Measurements from ENCODE around the gene ADAMTS2.

ADAMTS2 gene

DNA sequence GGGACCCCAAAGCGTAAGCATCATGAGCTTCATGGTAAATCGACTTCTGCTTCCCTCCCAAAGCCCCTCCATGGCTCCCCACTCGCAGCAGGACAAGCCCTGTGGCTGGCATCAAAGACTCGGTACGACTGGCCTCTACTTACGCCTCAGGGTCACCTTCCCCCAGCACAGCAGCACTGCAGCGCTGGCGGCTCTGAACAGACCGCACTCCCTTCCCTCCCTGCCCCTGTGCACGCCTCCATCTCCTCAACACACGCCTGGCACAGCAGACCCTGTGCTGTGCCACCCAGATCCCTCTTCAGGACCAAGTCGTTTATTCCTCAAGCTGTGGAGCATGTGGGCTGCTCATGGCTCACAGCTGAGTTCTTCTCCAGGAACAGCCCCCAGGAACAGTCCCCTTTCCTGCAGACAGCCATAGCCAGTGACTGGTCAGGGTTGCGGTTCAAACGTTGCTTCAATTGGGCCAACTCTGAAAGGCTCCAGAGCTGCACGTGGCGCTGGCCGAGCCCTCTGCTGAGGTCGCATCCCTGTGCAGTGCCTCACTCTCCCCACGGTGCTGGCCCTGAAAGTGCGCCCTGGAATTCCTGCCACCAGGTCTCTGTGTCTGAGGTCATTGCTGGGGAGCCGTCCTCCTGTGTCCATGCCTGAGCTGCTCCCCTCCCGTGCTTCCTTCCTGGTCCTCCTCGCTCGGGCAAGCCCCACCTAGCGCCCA is 197.1 kb downstream of the ADAMTS2 start:
- CTCF ChIA-PET, result no interaction called here
- H3K27me3 ChIP-seq (replicated peaks in 2 of 5; ENCODE audit: control insufficient read depth in 4 of 5, insufficient read depth in 5 of 5, low read length in 4 of 5), result no peaks in the 10 kb centered on the region
- H3K27ac ChIP-seq (ENCODE audit: insufficient read depth in 1 of 2, low read depth in 1 of 2, low read length in 2 of 2, poor library complexity in 1 of 2, severe bottlenecking in 2 of 2), result no peak overlapping the region
- H3K4me3 ChIP-seq (ENCODE audit: control insufficient read depth in 1 of 7, extremely low read depth in 1 of 7, insufficient read depth in 4 of 7, low read depth in 2 of 7, low read length in 6 of 7), result no peak overlapping the region
- H3K4me1 ChIP-seq (ENCODE audit: control extremely low read depth in 1 of 4, control insufficient read depth in 4 of 4, insufficient read depth in 4 of 4, low read length in 3 of 4), result peaks cover 0 to 1% (median 0%) of the 10 kb centered on the region in 4 experiments
- no peaks in the 10 kb centered on the region for H3K36me3 ChIP-seq (ENCODE audit: control insufficient read depth in 4 of 4, insufficient read depth in 4 of 4, low read length in 3 of 4)
- peaks cover 0 to 3% (median 0%) of the 10 kb centered on the region in 5 experiments for H3K9me3 ChIP-seq (ENCODE audit: control extremely low read depth in 1 of 5, control insufficient read depth in 4 of 5, insufficient read depth in 2 of 5, low read depth in 1 of 5, low read length in 4 of 5)
- 96% methylated on average over 20 of the region's 25 CpGs for WGBS (ENCODE audit: insufficient coverage)
- no peak for DNase-seq
- POLR2A ChIA-PET, result interaction anchor here (0.6 kb wide), 1 partner anchor 51 kb away, joined by 3 read pairs; no protein-coding TSS in a partner anchor

DNA sequence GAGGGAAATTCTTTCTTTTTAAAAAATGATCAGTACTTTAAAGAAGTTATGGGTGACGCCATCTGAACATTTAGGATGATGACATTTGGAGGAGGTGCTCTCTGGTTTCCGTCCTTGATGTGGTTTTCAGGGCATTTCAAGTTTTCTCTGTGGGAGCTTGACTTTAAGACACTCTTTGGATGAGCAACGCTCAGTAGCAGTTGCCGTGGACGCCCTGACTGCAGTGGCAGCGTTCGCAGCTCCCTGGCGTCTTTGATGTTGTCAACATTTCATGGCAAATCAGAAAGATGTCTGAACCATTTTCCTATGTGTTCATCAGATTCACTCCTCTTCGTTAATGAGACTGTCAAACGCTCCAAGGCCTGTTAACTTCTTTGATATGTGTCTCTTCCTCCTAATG is 199.0 kb downstream of the ADAMTS2 start:
- ChIA-PET CTCF (no interaction called here), POLR2A (no interaction called here)
- H3K9me3 ChIP-seq (ENCODE audit: control extremely low read depth in 1 of 5, control insufficient read depth in 4 of 5, insufficient read depth in 2 of 5, low read depth in 1 of 5, low read length in 4 of 5), result peaks cover 0 to 3% (median 0%) of the 10 kb centered on the region in 5 experiments
- no peaks in the 10 kb centered on the region for H3K36me3 ChIP-seq (ENCODE audit: control insufficient read depth in 4 of 4, insufficient read depth in 4 of 4, low read length in 3 of 4)
- H3K4me1 ChIP-seq (ENCODE audit: control extremely low read depth in 1 of 4, control insufficient read depth in 4 of 4, insufficient read depth in 4 of 4, low read length in 3 of 4), result peaks cover 0 to 11% (median 3%) of the 10 kb centered on the region in 4 experiments
- no peak overlapping the region for H3K27ac ChIP-seq (ENCODE audit: insufficient read depth in 1 of 2, low read depth in 1 of 2, low read length in 2 of 2, poor library complexity in 1 of 2, severe bottlenecking in 2 of 2)
- no peak overlapping the region for H3K4me3 ChIP-seq (ENCODE audit: control insufficient read depth in 1 of 7, extremely low read depth in 1 of 7, insufficient read depth in 4 of 7, low read depth in 2 of 7, low read length in 6 of 7)
- WGBS (ENCODE audit: insufficient coverage), result 95% methylated on average over 8 of the region's 10 CpGs
- no peaks in the 10 kb centered on the region for H3K27me3 ChIP-seq (replicated peaks in 2 of 5; ENCODE audit: control insufficient read depth in 4 of 5, insufficient read depth in 5 of 5, low read length in 4 of 5)
- DNase-seq, result no peak

DNA sequence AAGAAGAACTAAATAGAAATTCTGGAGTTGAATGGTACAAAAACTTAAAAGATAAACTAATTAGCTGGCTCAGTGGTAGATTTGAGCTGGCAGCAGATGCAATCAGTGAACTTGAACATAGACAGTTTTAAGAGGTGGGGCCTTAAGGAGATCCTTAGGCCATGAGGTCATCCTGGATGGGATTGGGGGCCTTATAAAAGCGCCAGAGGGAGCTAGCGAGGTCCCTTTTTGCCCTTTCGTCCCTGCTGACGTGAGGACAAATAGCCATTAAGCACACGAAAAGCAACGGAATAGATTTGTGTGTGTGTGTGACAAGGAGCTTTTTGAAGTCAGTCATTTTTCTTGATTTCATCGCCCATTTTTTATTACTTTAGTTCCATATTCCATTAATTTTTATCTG is 201.8 kb downstream of the ADAMTS2 start:
- POLR2A ChIA-PET, result interaction anchor here (0.7 kb wide), 1 partner anchor 592 kb away, joined by 3 read pairs; no protein-coding TSS in a partner anchor

DNA sequence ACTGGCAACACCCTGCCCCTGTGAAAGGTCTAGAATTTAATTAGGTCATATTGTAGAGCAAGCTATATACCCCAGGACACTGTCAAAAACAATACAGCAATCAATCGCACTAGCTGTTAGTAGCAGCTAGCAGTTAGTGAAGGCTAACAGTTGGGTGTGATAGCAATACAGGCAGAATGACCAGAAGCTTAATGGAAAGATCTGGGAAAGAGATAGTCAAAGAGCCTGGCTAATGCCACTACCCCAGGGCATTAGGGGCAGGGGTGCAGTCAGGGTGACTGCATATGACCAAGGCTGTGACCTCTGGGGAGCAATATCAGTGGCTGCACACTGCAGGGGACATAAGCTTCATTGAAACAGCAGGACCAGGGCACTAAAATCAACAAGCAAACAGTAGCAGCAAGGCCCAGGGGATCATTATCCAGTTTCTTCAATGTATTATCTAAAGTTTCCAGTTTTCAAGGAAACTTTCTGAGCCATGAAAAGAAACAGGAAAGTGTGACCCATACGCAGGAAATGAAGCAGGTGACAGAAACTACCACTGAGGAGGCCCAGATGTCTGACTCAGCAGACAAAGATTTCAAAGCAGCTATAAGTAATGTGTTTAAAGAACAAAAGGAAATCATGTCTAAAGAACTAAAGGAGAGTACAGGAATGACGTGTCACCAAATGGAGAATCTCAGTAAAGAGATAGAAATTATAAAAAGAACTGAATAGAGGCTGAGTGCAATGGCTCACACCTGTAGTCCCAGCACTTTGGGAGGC is 202.6 kb downstream of the ADAMTS2 start:
- peak; percentile 8 to 63 (median 55) for DNase-seq

More for the DNA sequence above, 201.8 kb downstream of the ADAMTS2 start:
- DNase-seq, result no peak
- no peaks in the 10 kb centered on the region for H3K27me3 ChIP-seq (replicated peaks in 2 of 5; ENCODE audit: control insufficient read depth in 4 of 5, insufficient read depth in 5 of 5, low read length in 4 of 5)
- peaks cover 0 to 3% (median 0%) of the 10 kb centered on the region in 5 experiments for H3K9me3 ChIP-seq (ENCODE audit: control extremely low read depth in 1 of 5, control insufficient read depth in 4 of 5, insufficient read depth in 2 of 5, low read depth in 1 of 5, low read length in 4 of 5)
- CTCF ChIA-PET, result no interaction called here
- no peak overlapping the region for H3K4me3 ChIP-seq (ENCODE audit: control insufficient read depth in 1 of 7, extremely low read depth in 1 of 7, insufficient read depth in 4 of 7, low read depth in 2 of 7, low read length in 6 of 7)
- WGBS (ENCODE audit: insufficient coverage), result 83% methylated on average over 3 of the region's 7 CpGs
- H3K4me1 ChIP-seq (ENCODE audit: control extremely low read depth in 1 of 4, control insufficient read depth in 4 of 4, insufficient read depth in 4 of 4, low read length in 3 of 4), result peaks cover 0 to 11% (median 3%) of the 10 kb centered on the region in 4 experiments
- H3K27ac ChIP-seq (ENCODE audit: insufficient read depth in 1 of 2, low read depth in 1 of 2, low read length in 2 of 2, poor library complexity in 1 of 2, severe bottlenecking in 2 of 2), result no peak overlapping the region
- no peaks in the 10 kb centered on the region for H3K36me3 ChIP-seq (ENCODE audit: control insufficient read depth in 4 of 4, insufficient read depth in 4 of 4, low read length in 3 of 4)

DNA sequence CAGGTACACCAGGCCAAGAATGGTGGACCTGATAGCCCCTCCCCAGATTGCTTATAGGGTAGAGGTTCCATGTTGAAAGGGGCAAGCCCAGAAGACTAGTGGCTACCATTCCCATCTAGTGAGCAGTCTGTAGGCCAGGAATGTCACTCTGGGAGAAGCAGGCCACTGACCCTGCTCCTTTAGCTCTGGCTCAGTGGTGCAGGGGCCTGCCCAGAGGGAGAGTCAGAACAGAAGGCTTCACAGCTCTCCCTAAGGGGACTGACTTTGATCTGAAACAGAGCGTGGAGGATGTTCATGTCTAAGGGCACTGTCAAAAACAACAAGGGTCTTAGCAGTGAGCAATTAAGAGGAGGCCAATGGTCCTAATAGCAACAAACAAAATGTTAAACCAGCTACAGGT is 203.4 kb downstream of the ADAMTS2 start:
- H3K36me3 ChIP-seq (ENCODE audit: control insufficient read depth in 4 of 4, insufficient read depth in 4 of 4, low read length in 3 of 4), result no peaks in the 10 kb centered on the region
- WGBS (ENCODE audit: insufficient coverage), result 62% methylated on average over 1 of the region's 1 CpG
- no peak overlapping the region for H3K27ac ChIP-seq (ENCODE audit: insufficient read depth in 1 of 2, low read depth in 1 of 2, low read length in 2 of 2, poor library complexity in 1 of 2, severe bottlenecking in 2 of 2)
- DNase-seq, result no peak
- H3K27me3 ChIP-seq (replicated peaks in 2 of 5; ENCODE audit: control insufficient read depth in 4 of 5, insufficient read depth in 5 of 5, low read length in 4 of 5), result no peaks in the 10 kb centered on the region
- peaks cover 0 to 11% (median 3%) of the 10 kb centered on the region in 4 experiments for H3K4me1 ChIP-seq (ENCODE audit: control extremely low read depth in 1 of 4, control insufficient read depth in 4 of 4, insufficient read depth in 4 of 4, low read length in 3 of 4)
- peaks cover 0 to 3% (median 0%) of the 10 kb centered on the region in 5 experiments for H3K9me3 ChIP-seq (ENCODE audit: control extremely low read depth in 1 of 5, control insufficient read depth in 4 of 5, insufficient read depth in 2 of 5, low read depth in 1 of 5, low read length in 4 of 5)
- ChIA-PET POLR2A (no interaction called here), CTCF (no interaction called here)
- H3K4me3 ChIP-seq (ENCODE audit: control insufficient read depth in 1 of 7, extremely low read depth in 1 of 7, insufficient read depth in 4 of 7, low read depth in 2 of 7, low read length in 6 of 7), result no peak overlapping the region

More for the DNA sequence above, 202.6 kb downstream of the ADAMTS2 start:
- Histone ChIP-seq H3K27ac (ENCODE audit: insufficient read depth in 1 of 2, low read depth in 1 of 2, low read length in 2 of 2, poor library complexity in 1 of 2, severe bottlenecking in 2 of 2) (no peak overlapping the region), H3K4me1 (ENCODE audit: control extremely low read depth in 1 of 4, control insufficient read depth in 4 of 4, insufficient read depth in 4 of 4, low read length in 3 of 4) (peaks cover 0 to 11% (median 3%) of the 10 kb centered on the region in 4 experiments), H3K27me3 (replicated peaks in 2 of 5; ENCODE audit: control insufficient read depth in 4 of 5, insufficient read depth in 5 of 5, low read length in 4 of 5) (no peaks in the 10 kb centered on the region), H3K36me3 (ENCODE audit: control insufficient read depth in 4 of 4, insufficient read depth in 4 of 4, low read length in 3 of 4) (no peaks in the 10 kb centered on the region), H3K9me3 (ENCODE audit: control extremely low read depth in 1 of 5, control insufficient read depth in 4 of 5, insufficient read depth in 2 of 5, low read depth in 1 of 5, low read length in 4 of 5) (peaks cover 0 to 3% (median 0%) of the 10 kb centered on the region in 5 experiments), H3K4me3 (ENCODE audit: control insufficient read depth in 1 of 7, extremely low read depth in 1 of 7, insufficient read depth in 4 of 7, low read depth in 2 of 7, low read length in 6 of 7) (peak overlapping the region in 1 of 7 experiments; percentile 2)
- ChIA-PET POLR2A (no interaction called here), CTCF (no interaction called here)
- 41% methylated on average over 3 of the region's 3 CpGs for WGBS (ENCODE audit: insufficient coverage)

DNA sequence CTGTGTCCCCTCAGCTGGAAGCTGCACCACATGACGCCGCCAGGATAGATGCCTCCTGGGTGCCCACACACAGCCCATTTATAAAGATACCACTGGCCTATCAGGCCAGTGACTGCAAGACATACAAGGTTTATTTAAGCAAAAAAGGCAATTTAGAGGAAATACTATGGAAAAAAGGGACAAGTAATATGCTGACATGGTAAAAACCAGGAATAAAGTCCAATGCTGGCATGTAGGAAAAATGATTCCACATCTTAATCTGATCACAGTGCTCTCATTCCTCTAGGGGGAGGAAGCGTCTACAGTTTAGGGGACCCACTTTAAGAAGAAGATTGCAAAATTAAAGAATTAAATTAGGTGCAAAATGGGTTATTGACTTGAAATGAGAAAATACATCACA is 205.0 kb downstream of the ADAMTS2 start:
- POLR2A ChIA-PET, result no interaction called here
- H3K27ac ChIP-seq (ENCODE audit: insufficient read depth in 1 of 2, low read depth in 1 of 2, low read length in 2 of 2, poor library complexity in 1 of 2, severe bottlenecking in 2 of 2), result no peak overlapping the region
- peaks cover 0 to 2% (median 0%) of the 10 kb centered on the region in 5 experiments for H3K9me3 ChIP-seq (ENCODE audit: control extremely low read depth in 1 of 5, control insufficient read depth in 4 of 5, insufficient read depth in 2 of 5, low read depth in 1 of 5, low read length in 4 of 5)
- no peaks in the 10 kb centered on the region for H3K36me3 ChIP-seq (ENCODE audit: control insufficient read depth in 4 of 4, insufficient read depth in 4 of 4, low read length in 3 of 4)
- 100% methylated on average over 2 of the region's 3 CpGs for WGBS (ENCODE audit: insufficient coverage)
- no peaks in the 10 kb centered on the region for H3K27me3 ChIP-seq (replicated peaks in 2 of 5; ENCODE audit: control insufficient read depth in 4 of 5, insufficient read depth in 5 of 5, low read length in 4 of 5)
- CTCF ChIA-PET, result no interaction called here
- H3K4me3 ChIP-seq (ENCODE audit: control insufficient read depth in 1 of 7, extremely low read depth in 1 of 7, insufficient read depth in 4 of 7, low read depth in 2 of 7, low read length in 6 of 7), result no peak overlapping the region
- DNase-seq, result no peak
- peaks cover 0 to 11% (median 3%) of the 10 kb centered on the region in 4 experiments for H3K4me1 ChIP-seq (ENCODE audit: control extremely low read depth in 1 of 4, control insufficient read depth in 4 of 4, insufficient read depth in 4 of 4, low read length in 3 of 4)

DNA sequence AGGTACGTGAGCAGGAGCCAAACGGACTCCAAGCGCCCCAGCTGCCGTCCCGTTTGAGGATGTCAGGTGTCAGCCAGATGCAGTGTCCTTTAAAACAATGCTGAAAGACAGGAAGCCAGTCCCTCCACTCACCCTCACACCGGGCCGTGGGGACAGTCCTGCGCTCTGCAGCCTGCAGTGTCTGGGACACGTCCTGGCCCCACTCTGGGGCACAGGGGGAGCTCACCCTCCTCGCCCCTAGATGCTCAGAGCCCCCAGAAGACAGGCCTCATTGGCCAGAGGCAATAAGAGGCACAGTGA is 205.4 kb downstream of the ADAMTS2 start:
- POLR2A ChIA-PET, result no interaction called here
- no peak for DNase-seq
- CTCF ChIA-PET, result interaction anchor here (0.9 kb wide), 1 partner anchor 27 kb away, joined by 3 read pairs; no protein-coding TSS in a partner anchor

More for the DNA sequence above, 205.4 kb downstream of the ADAMTS2 start:
- Histone ChIP-seq H3K4me3 (ENCODE audit: control insufficient read depth in 1 of 7, extremely low read depth in 1 of 7, insufficient read depth in 4 of 7, low read depth in 2 of 7, low read length in 6 of 7) (no peak overlapping the region), H3K27me3 (replicated peaks in 2 of 5; ENCODE audit: control insufficient read depth in 4 of 5, insufficient read depth in 5 of 5, low read length in 4 of 5) (no peaks in the 10 kb centered on the region), H3K9me3 (ENCODE audit: control extremely low read depth in 1 of 5, control insufficient read depth in 4 of 5, insufficient read depth in 2 of 5, low read depth in 1 of 5, low read length in 4 of 5) (peaks cover 0 to 5% (median 0%) of the 10 kb centered on the region in 5 experiments), H3K36me3 (ENCODE audit: control insufficient read depth in 4 of 4, insufficient read depth in 4 of 4, low read length in 3 of 4) (no peaks in the 10 kb centered on the region), H3K4me1 (ENCODE audit: control extremely low read depth in 1 of 4, control insufficient read depth in 4 of 4, insufficient read depth in 4 of 4, low read length in 3 of 4) (peaks cover 0 to 11% (median 3%) of the 10 kb centered on the region in 4 experiments), H3K27ac (ENCODE audit: insufficient read depth in 1 of 2, low read depth in 1 of 2, low read length in 2 of 2, poor library complexity in 1 of 2, severe bottlenecking in 2 of 2) (no peak overlapping the region)
- WGBS (ENCODE audit: insufficient coverage), result 81% methylated on average over 9 of the region's 10 CpGs

Data from common myeloid progenitor, CD34-positive (primary cell).